ENCODE results near the gene BMERB1.

Gene BMERB1

GRCh38 chr16:15498427-15499175 lies 64.2 kb downstream of the BMERB1 start:
- no peak for DNase-seq (ENCODE audit: low spot score)

DNA sequence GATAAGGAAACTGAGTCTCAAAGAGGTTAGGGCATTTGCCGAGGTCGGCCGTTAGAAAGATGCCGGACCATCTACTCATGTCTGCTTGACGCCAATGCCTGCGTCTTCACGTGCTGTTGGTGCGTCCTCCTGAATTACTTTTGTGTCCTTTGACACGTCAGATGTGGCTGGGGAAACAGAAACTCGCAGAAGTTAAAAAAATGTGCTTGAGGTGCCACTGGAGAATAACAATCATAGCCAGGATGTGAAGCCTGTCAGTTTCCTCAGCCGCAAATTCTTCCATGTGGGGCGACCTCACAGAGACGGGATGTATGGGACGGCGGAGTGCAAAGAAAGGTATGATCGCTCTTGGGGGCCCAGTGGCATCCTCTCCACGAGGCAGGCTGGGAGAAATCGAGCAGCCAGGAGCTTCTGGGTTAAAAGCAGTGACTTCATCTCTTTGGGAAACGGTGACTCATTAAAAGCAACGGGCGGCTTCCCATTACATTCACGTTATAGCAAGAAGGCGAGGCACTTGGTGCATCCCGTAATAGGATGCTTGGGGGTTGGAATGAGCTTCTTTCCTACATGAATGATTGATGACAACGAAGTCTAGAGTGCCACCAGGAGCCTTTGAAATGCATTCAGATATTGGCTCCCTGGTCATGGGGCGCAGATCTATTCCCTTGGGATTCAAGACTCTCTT lies 67.8 kb downstream of the BMERB1 start:
- DNase-seq (ENCODE audit: low spot score) = peak; percentile 9

- DNase-seq (ENCODE audit: low spot score) = no peak
Observed at GRCh38 chr16:15506441-15506840, 72.1 kb downstream of the BMERB1 start.

DNA sequence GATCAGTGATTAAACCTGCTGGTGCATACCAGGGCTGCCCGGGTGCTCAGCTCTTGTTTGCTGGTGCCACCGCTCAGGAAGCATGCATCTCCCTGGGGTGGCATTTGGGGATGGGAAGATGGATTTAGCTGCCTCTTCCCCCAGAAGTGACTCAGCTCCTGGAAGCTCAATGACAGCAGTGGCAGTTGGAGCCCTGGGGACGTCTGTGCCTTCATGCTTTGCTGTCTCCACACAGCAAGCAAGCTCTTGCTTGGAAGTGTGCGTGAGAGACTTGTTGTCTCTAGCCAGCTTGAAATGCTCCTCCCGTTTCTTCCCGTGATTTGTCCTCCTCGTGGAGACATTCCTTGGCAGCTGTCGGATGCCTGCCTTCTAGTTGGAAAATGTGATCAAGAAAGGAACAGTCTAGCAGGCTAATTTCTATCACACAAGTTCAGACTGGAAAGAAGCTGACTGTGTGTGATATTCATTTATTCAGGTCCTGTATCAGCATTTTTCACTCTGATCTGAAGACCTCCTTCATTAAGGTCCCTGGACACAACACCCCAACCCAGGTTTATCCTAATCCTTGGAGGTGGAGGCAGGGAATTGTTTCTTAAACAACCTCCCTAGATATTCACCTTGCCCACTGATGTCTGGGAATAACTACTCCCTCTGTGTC lies 73.0 kb downstream of the BMERB1 start:
- DNase-seq (ENCODE audit: low spot score) = peak; percentile 79

- no peak for DNase-seq (ENCODE audit: low spot score)
Observed at GRCh38 chr16:15507959-15508627, 73.7 kb downstream of the BMERB1 start.

DNA sequence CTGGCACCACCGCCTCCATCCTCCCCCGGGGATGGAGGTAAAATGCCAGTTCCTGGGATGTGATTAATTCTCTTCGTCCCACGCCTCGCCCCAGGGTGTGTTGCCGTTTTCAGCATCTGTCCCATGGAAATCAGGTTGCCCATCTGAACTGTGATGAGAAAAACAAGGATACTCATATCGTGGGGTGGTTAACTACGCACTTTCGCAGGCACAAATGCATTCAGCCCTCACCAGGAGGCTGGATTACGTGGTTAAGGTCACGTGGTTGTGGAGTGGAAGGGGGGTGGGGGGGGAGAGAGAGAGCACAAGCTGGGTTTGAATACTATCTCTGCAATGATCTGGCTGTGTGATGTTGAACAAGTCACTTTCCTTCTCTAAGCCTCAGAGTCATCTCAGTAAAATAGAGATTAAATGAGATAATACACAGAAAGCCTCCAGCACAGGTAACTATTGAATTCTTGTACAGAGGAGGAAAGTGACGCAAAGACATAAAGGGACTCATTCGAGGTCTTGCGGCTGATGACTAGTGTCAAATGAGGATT lies 74.7 kb downstream of the BMERB1 start:
- peak; percentile 23 for DNase-seq (ENCODE audit: low spot score)

DNA sequence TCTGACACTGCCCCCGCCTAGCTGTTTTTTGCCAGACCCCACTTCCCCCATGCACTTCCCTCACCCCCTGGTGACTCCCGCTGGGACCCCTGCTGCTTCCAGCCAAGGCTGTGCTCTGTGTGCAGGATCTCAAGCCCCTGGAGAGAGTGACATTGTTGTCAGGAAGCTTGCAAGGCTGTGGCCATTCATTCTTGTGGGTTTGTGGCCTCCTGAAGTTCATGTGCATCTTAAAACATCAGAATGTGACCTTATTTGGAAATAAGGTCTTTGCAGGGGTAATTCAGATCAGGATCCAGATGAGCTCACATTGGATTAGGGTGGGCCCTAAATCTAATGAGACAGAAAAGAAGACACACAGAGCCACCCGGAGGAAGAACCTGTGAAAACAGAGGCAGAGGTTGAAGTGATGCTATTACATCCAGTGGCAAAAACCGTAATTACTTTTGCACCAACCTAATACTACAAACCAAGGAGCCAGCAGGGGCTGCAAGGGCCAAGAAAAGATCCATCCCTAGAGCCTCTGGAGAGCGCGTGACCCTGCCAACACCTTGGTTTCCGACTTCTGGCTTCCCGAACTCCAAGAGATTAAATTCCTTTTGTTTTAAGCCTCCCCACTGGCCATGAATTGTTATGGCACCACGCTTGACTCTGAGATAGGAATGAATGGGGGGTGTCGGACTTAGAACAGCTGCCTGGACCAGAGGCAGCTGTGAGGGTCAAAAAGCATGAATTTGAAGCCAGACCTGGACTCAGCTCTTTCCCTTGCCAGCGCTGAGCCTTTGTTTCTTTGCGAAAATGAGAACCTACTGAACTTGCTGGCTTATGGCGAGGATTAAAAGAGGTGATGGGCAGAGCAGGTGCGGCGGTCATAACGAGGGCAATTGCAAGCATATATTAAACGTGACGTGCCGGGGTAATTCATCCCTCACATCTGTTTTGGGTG lies 75.5 kb downstream of the BMERB1 start:
- no peak for DNase-seq (ENCODE audit: low spot score)

DNA sequence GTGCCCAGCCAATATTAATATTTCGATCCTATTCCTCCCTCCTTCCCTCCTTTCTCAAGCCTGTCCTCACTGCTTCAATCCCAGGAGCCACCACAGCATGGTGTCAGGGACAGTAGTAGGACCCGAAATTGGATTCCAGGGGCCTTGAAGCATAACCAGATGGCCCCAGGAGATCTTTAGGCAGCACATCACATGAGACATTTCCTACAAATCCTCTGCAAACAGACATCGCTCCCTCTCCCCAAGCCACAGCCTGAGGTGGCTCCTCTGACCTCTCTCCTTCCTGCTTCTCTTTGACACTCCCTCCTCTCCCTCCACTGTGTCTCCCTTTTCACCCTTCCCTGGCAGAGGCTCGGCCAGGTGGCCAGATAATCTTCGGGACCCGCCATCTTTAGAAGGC lies 76.6 kb downstream of the BMERB1 start:
- no peak for DNase-seq (ENCODE audit: low spot score)

DNA sequence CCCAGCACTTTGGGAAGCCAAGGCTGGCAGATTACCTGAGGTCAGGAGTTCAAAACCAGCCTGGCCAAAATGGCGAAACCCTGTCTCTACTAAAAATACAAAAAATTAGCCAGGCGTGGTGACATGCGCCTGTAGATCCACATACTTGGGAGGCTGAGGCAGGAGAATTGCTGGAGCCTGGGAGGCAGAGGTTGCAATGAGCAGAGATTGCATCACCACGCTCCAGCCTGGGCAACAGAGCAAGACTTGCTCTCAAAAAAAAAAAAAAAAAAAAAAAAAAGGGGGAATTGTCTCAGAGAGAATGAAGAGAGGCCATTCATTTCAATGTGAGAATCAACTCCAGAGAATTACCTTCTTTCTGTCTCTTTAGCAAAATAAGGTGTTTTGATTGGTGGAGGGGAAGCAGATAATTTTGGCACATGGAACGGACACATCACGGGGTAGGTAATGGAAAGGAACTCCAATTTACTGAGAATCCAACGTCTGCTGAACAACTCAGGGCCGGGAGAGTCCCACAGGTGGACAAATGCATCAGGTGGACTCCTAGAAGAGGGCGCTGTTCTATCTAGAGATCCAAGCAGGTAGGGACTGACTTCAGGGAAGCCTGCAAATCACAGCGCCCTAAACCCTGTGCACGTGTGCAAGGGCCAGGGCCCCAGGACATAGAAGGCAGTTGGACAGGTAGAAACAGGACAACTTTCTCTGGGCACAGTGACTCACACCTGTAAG lies 77.5 kb downstream of the BMERB1 start:
- no peak for DNase-seq (ENCODE audit: low spot score)

GRCh38 chr16:15513156-15513555 lies 78.8 kb downstream of the BMERB1 start:
- no peak for DNase-seq (ENCODE audit: low spot score)

- DNase-seq (ENCODE audit: low spot score) = no peak
Observed at GRCh38 chr16:15515992-15516391, 81.6 kb downstream of the BMERB1 start.

- no peak for DNase-seq (ENCODE audit: low spot score)
Observed at GRCh38 chr16:15516609-15517008, 82.2 kb downstream of the BMERB1 start.

GRCh38 chr16:15517743-15518377 lies 83.5 kb downstream of the BMERB1 start:
- no peak for DNase-seq (ENCODE audit: low spot score)

GRCh38 chr16:15518381-15519351 lies 84.3 kb downstream of the BMERB1 start:
- no peak for DNase-seq (ENCODE audit: low spot score)

DNA sequence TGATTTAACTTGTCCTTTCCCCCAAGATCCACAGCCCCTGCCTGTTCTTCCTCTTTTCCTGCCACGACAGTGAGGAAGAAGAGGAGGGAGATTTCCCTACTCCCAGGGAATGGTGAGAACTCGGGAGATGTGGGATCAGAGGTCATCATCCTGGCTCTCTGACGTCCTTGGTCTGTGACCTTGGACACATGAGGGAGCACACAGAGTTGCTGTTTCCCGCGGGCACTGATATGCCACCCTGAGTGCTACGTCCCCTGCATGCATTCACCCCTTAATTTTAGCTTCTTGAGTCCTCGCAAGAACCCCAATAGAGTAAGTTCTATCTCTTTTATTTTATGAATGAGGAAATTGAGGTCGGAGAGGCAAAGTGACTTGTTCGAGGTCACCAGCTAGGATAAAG lies 85.4 kb downstream of the BMERB1 start:
- no peak for DNase-seq (ENCODE audit: low spot score)

DNA sequence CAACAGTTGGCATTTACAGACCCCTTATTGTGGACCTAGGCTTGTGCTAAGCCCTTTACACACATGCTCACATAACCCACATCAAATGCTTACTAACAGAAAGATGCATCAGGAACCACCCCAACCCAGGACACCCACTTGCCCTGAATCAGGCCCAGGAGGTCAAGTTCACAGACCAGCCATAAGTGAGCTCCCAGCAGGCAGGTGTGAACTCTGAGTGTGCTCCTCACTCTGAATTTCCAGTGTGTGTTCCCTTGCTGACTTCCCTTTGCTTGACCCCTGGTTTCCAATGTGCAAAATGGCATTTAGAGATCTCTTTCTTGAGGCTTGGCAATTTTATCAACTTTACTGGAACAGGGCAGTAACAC lies 87.0 kb downstream of the BMERB1 start:
- DNase-seq (ENCODE audit: low spot score) = no peak

DNA sequence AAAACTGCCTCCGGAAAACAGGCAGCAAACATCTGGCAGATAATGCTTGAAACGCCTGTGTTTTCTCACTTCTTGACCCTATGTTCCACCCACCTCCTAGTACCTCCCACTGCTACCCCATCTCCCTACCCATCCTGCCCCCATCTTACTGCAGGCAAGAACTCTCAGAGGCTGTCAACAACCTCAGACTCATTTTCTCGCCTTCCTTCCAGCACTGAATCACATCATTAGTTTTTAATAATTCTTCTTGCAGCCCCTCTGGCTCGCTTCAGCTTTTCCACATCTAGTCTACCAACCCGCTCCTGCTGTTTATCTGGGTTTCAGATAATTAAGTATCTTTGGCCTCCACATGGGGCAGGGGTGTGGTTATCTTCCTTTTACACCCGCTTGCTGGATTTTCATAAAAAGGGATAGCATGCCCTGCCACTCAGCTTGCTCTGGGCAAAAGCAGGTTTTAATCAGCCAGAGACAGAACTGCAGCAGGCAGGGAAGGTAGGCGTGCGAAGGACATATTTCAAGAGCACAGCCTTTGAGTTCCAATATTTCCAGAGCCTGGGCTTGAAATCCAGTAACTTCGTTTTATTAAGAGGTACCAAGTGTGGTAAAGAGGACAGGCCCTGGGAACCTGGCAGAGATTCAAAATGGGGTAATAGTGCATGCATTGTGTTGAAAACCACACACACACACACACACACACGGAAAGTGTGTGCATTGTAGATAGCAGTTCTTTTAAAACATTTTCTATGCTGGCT lies 87.5 kb downstream of the BMERB1 start:
- DNase-seq (ENCODE audit: low spot score) = peak; percentile 38

GRCh38 chr16:15523092-15523541 lies 88.7 kb downstream of the BMERB1 start:
- peak; percentile 85 for DNase-seq (ENCODE audit: low spot score)
